Measurements from ENCODE around the gene MICAL3.
A peak's percentile ranks its signal among the peaks of the same experiment; 100 is the strongest.

The MICAL3 gene

GRCh38 chr22:17743661-17744411 is 280.5 kb downstream of the MICAL3 start:
- no peak for DNase-seq

GRCh38 chr22:17742527-17742902 is 281.8 kb downstream of the MICAL3 start:
- peak; percentile 14 to 33 for DNase-seq

DNA sequence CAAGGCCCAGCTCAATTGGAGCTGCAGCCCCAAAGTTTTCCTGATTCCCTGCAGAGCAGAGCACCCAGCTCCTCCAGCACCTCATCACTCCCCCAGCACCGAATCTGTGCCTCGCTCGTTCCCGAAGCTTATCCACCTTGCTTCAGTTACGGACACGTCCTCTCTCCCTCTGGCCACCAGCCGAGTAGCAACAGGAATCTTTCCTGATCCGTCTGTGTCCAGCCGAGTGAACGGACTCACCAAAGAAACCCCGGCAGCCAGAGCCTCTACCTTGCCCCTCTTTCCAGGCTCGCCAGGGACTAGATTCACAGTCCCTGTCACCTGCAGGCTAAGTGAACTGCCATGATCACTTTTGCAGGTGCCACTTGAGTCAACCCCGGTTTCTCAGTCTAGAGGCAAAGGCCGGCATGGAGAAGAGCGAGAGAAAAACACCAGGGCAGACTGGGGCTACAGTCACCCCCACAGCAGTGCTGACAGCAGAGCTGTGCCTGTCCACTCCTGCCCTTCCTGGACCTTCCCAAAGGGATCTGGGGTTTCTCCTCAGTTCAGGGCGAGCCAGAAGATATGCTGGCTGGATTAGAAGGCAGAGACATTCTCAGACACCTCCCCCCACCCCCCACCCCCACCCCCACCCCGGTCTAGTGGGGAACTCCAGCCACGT is 282.4 kb downstream of the MICAL3 start:
- DNase-seq: no peak

DNA sequence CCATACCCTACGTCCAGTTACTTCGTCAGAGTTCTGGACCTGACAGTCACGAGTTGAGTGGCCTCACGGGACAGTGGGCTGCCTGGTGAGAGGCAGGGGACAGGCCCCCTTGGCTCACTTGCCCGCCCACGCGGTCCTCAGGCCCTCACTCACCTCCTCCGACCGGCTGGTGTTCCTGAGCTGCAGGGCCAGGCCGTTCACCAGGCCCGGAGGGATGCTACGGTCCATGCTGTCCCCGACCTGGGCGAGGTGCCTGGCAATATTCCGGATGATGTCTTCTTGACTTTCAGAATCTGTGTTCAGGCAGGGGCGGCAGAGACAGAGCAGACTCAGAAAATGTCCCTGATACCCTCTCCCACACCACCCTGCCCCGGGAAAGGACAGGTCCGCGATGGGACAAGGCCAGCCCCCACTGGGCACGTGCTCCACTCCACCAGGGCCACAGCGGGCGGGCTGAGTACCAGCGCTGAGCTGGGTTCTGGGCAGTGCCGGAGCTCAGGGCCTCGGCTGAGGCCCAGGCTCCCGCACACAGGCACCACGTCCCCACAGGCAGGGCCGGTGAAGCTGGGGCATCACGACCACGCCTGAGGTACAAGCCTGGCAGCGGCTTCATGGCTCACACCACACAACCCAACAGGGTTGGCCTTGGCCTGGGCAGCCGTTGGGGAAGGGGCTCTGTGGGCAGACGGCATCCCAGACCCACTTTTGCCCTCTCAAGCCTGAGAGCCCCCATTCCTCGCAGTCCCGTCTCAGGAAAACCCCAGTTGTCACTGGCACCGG is 285.0 kb downstream of the MICAL3 start:
- no peak for DNase-seq

- no peak for DNase-seq
Measured at GRCh38 chr22:17738386-17739128, 285.8 kb downstream of the MICAL3 start.
